ENCODE results near the gene PRKAG2.

- TF ChIP-seq POLR2A (IDR thresholded peaks at IDR 0.05; ENCODE audit: low read length) (no peak), GATA1 (IDR thresholded peaks at IDR 0.05; ENCODE audit: low read depth, low read length) (no peak)
Measured at GRCh38 chr7:151885202-151885580, 8.3 kb upstream of the PRKAG2 start.
